Activated CD8-positive, alpha-beta T cell treated with anti-CD3 and anti-CD28 coated beads, Interleukin-2, amount 10 ng/mL, durations not matched to agents 7 days and 5 days (primary cell): ENCODE data around the gene FMN1. TPM values are rescaled to one million over a fixed set of nuclear protein-coding genes. Genes with fewer than 3 reads are reported as not detected.

Experiments used
- ATAC-seq: fragments of 150-1000 bp; cut with Tn5 transposase; one replicate; pipeline ENCODE4 v1.10.0; 2021; ENCODE audit warnings: moderate library complexity
- CTCF ChIA-PET: fragments of 350-600 bp; sonication (Branson Sonifier 250); formaldehyde crosslinking; loops from one replicate; lab custom pipeline; 2021; ENCODE audit warnings: antibody characterized with exemption; lab: Charles Lee
- POLR2A ChIA-PET: fragments of 350-600 bp; sonication (Branson Sonifier 250); formaldehyde crosslinking; loops from one replicate; lab custom pipeline; 2021; ENCODE audit warnings: antibody characterized with exemption; lab: Charles Lee
- DNase-seq: peaks from one replicate; pipeline ENCODE4 v3.0.0-alpha.2; 2020
- H3K27ac Mint-ChIP-seq: one replicate; pipeline ENCODE4 v1.8.0; 2021; ENCODE audit warnings: mild to moderate bottlenecking, mixed read lengths
- H3K27me3 Mint-ChIP-seq: one replicate; pipeline ENCODE4 v1.8.0; 2021; ENCODE audit warnings: low read depth, mixed read lengths
- H3K36me3 Mint-ChIP-seq: one replicate; pipeline ENCODE4 v1.8.0; 2021; ENCODE audit warnings: low read depth, mixed read lengths
- H3K4me1 Mint-ChIP-seq: one replicate; pipeline ENCODE4 v1.8.0; 2021; ENCODE audit warnings: low read depth, mixed read lengths
- H3K4me3 Mint-ChIP-seq: one replicate; pipeline ENCODE4 v1.8.0; 2021; ENCODE audit warnings: mild to moderate bottlenecking, mixed read lengths
- H3K9me3 Mint-ChIP-seq: one replicate; pipeline ENCODE4 v1.8.0; 2022; ENCODE audit warnings: mixed read lengths; ENCODE audit not compliant: insufficient read depth
- total RNA-seq, 2 experiments: library from RNA; stranded (reverse); gene quantifications; one replicate each; pipeline ENCODE4 v1.2.3, GENCODE V29; 2021

The FMN1 gene
- total RNA-seq, 2 experiments from 2014 or later: 0.05 TPM; not detected in 1

- ATAC-seq (no peak), DNase-seq (no peak)
- no peaks in the 10 kb centered on the region for H3K9me3 Mint-ChIP-seq
- H3K27me3 Mint-ChIP-seq: peaks cover 7% of the 10 kb centered on the region
- POLR2A ChIA-PET: no interaction called here
- CTCF ChIA-PET: interaction anchor here (1.2 kb wide), 1 partner anchor 20 kb away, joined by 3 read pairs; no protein-coding TSS in a partner anchor
- no peak overlapping the region for H3K27ac Mint-ChIP-seq
- peaks cover 10% of the 10 kb centered on the region for H3K4me1 Mint-ChIP-seq
- no peak overlapping the region for H3K4me3 Mint-ChIP-seq
- no peaks in the 10 kb centered on the region for H3K36me3 Mint-ChIP-seq
Measured at GRCh38 chr15:33066584-33066983, 127.9 kb downstream of the FMN1 start.

- H3K36me3 Mint-ChIP-seq: no peaks in the 10 kb centered on the region
- no peak overlapping the region for H3K27ac Mint-ChIP-seq
- H3K4me3 Mint-ChIP-seq: no peak overlapping the region
- DNase-seq: no peak
- peaks cover 10% of the 10 kb centered on the region for H3K4me1 Mint-ChIP-seq
- POLR2A ChIA-PET: no interaction called here
- no peak for ATAC-seq
- CTCF ChIA-PET: interaction anchor here (1.0 kb wide), 1 partner anchor 8 kb away, joined by 3 read pairs; no protein-coding TSS in a partner anchor
- H3K9me3 Mint-ChIP-seq: no peaks in the 10 kb centered on the region
- peaks cover 8% of the 10 kb centered on the region for H3K27me3 Mint-ChIP-seq
Measured at GRCh38 chr15:33064878-33065277, 129.6 kb downstream of the FMN1 start.

- ChIA-PET CTCF (no interaction called here), POLR2A (no interaction called here)
- Mint-ChIP-seq H3K36me3 (no peaks in the 10 kb centered on the region), H3K27me3 (peaks cover 6% of the 10 kb centered on the region), H3K4me1 (no peaks in the 10 kb centered on the region), H3K4me3 (no peak overlapping the region), H3K9me3 (no peaks in the 10 kb centered on the region), H3K27ac (no peak overlapping the region)
- no peak for DNase-seq
- ATAC-seq: no peak
Measured at GRCh38 chr15:33059184-33059583, 135.3 kb downstream of the FMN1 start.

- Mint-ChIP-seq H3K9me3 (no peaks in the 10 kb centered on the region), H3K27ac (no peak overlapping the region), H3K4me1 (no peaks in the 10 kb centered on the region)
Measured at GRCh38 chr15:33057845-33058244, 136.7 kb downstream of the FMN1 start.

GRCh38 chr15:33055962-33056361 lies 138.6 kb downstream of the FMN1 start:
- no peak for ATAC-seq
- peaks cover 6% of the 10 kb centered on the region for H3K27me3 Mint-ChIP-seq
- no peaks in the 10 kb centered on the region for H3K9me3 Mint-ChIP-seq
- no peaks in the 10 kb centered on the region for H3K4me1 Mint-ChIP-seq
- ChIA-PET POLR2A (no interaction called here), CTCF (interaction anchor here (1.0 kb wide), 1 partner anchor 30 kb away, joined by 3 read pairs; no protein-coding TSS in a partner anchor)
- no peak overlapping the region for H3K27ac Mint-ChIP-seq
- no peaks in the 10 kb centered on the region for H3K36me3 Mint-ChIP-seq
- no peak for DNase-seq
- no peak overlapping the region for H3K4me3 Mint-ChIP-seq

More at GRCh38 chr15:33057845-33058244, 136.7 kb downstream of the FMN1 start:
- ChIA-PET CTCF (no interaction called here), POLR2A (no interaction called here)
- no peak overlapping the region for H3K4me3 Mint-ChIP-seq
- H3K36me3 Mint-ChIP-seq: no peaks in the 10 kb centered on the region
- H3K27me3 Mint-ChIP-seq: peaks cover 6% of the 10 kb centered on the region
- ATAC-seq (no peak), DNase-seq (no peak)

GRCh38 chr15:33051528-33051927 lies 143.0 kb downstream of the FMN1 start:
- Mint-ChIP-seq H3K9me3 (peaks cover 9% of the 10 kb centered on the region), H3K27ac (no peak overlapping the region), H3K27me3 (peaks cover 3% of the 10 kb centered on the region), H3K4me1 (no peaks in the 10 kb centered on the region), H3K36me3 (no peaks in the 10 kb centered on the region), H3K4me3 (no peak overlapping the region)
- DNase-seq (no peak), ATAC-seq (no peak)
- ChIA-PET POLR2A (no interaction called here), CTCF (no interaction called here)

GRCh38 chr15:33048255-33048654 lies 146.3 kb downstream of the FMN1 start:
- ATAC-seq: no peak
- Mint-ChIP-seq H3K36me3 (no peaks in the 10 kb centered on the region), H3K4me3 (no peak overlapping the region), H3K4me1 (no peaks in the 10 kb centered on the region), H3K27me3 (no peaks in the 10 kb centered on the region), H3K27ac (no peak overlapping the region), H3K9me3 (peaks cover 9% of the 10 kb centered on the region)
- CTCF ChIA-PET: no interaction called here
- POLR2A ChIA-PET: no interaction called here
- no peak for DNase-seq

- ChIA-PET CTCF (no interaction called here), POLR2A (no interaction called here)
- no peaks in the 10 kb centered on the region for H3K4me1 Mint-ChIP-seq
- H3K27ac Mint-ChIP-seq: no peak overlapping the region
- no peaks in the 10 kb centered on the region for H3K27me3 Mint-ChIP-seq
- DNase-seq (no peak), ATAC-seq (no peak)
- no peaks in the 10 kb centered on the region for H3K36me3 Mint-ChIP-seq
- no peak overlapping the region for H3K4me3 Mint-ChIP-seq
- peaks cover 9% of the 10 kb centered on the region for H3K9me3 Mint-ChIP-seq
Measured at GRCh38 chr15:33047077-33047476, 147.4 kb downstream of the FMN1 start.

GRCh38 chr15:33046329-33046728 lies 148.2 kb downstream of the FMN1 start:
- Mint-ChIP-seq H3K9me3 (peaks cover 9% of the 10 kb centered on the region), H3K4me3 (no peak overlapping the region), H3K27me3 (no peaks in the 10 kb centered on the region), H3K27ac (no peak overlapping the region), H3K4me1 (no peaks in the 10 kb centered on the region), H3K36me3 (no peaks in the 10 kb centered on the region)
- CTCF ChIA-PET: no interaction called here
- ATAC-seq (no peak), DNase-seq (no peak)
- POLR2A ChIA-PET: no interaction called here

GRCh38 chr15:33045066-33045810 lies 149.3 kb downstream of the FMN1 start:
- Mint-ChIP-seq H3K9me3 (peaks cover 9% of the 10 kb centered on the region), H3K4me1 (no peaks in the 10 kb centered on the region), H3K27ac (no peak overlapping the region), H3K36me3 (no peaks in the 10 kb centered on the region), H3K4me3 (no peak overlapping the region), H3K27me3 (no peaks in the 10 kb centered on the region)
- POLR2A ChIA-PET: no interaction called here
- no peak for DNase-seq
- CTCF ChIA-PET: no interaction called here
- no peak for ATAC-seq

- Mint-ChIP-seq H3K27me3 (no peaks in the 10 kb centered on the region), H3K4me3 (no peak overlapping the region), H3K9me3 (peaks cover 9% of the 10 kb centered on the region), H3K4me1 (no peaks in the 10 kb centered on the region), H3K36me3 (no peaks in the 10 kb centered on the region), H3K27ac (no peak overlapping the region)
- ChIA-PET CTCF (no interaction called here), POLR2A (no interaction called here)
- DNase-seq: no peak
- no peak for ATAC-seq
Measured at GRCh38 chr15:33044598-33044997, 149.9 kb downstream of the FMN1 start.

- CTCF ChIA-PET: no interaction called here
- Mint-ChIP-seq H3K9me3 (peaks cover 9% of the 10 kb centered on the region), H3K36me3 (no peaks in the 10 kb centered on the region), H3K4me3 (no peak overlapping the region), H3K27ac (no peak overlapping the region), H3K4me1 (no peaks in the 10 kb centered on the region), H3K27me3 (no peaks in the 10 kb centered on the region)
- POLR2A ChIA-PET: no interaction called here
- DNase-seq: no peak
- ATAC-seq: no peak
Measured at GRCh38 chr15:33043636-33044035, 150.9 kb downstream of the FMN1 start.
